GM18861 (cell line): ENCODE results near the gene SMCHD1.
"Not testable (repeated sequence)": the region's sequence is repeated elsewhere in the genome, so short reads cannot be mapped to it uniquely, and the experiment has no call there.

Source experiments
- ATAC-seq: cut with Tn5 transposase; IDR thresholded peaks from one replicate; pipeline ENCODE4 v1.9.1; 2021; ENCODE audit not compliant: unreplicated experiment

SMCHD1 gene

GRCh38 chr18:2848247-2849246, 193.0 kb downstream of the SMCHD1 start:
- no peak for ATAC-seq

DNA sequence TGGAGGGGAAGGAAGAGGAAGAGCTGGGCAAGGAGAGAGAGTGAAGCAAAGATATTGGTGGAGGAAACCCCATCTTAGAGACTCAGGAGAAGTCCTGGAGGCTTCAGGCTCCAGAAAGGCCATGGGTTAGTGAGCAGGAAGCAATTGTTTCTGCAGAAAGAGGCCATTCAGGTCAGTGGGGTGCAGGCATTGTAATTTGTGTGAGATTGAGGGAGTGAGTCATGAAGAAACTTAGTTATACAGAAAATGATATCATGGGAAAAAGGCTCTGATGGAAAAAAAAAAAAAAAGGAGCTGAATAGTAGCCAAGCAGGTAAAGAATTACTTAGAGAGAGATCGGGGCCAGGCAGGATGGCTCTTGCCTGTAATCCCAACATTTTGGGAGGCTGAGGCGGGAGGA, 195.3 kb downstream of the SMCHD1 start:
- no peak for ATAC-seq

DNA sequence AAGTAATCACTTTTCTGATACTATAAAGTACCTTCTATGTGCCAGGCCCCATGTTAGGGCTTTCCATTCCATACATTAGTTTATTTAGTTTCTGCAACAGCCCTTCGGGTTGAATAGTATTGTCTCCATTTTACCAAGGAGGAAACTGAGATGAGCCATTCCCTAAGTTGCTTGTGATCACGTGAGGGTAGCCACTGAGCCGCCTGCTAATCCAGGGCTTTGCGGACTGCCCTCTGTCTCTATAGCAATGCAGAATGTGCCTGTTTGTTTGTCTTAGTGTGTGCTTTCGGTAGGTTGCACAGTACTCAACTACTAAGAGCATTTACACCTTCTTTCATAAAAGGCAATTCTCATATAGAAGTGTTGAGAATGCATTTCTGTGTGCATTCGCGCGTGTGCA, 196.2 kb downstream of the SMCHD1 start:
- no peak for ATAC-seq

GRCh38 chr18:2852460-2852859, 196.9 kb downstream of the SMCHD1 start:
- ATAC-seq: not testable (repeated sequence)

GRCh38 chr18:2853173-2853925, 197.8 kb downstream of the SMCHD1 start:
- no peak for ATAC-seq

- no peak for ATAC-seq
These were observed 198.6 kb downstream of the SMCHD1 start for GRCh38 chr18:2853926-2854664.
